ENCODE results near the gene MLPH. TPM values are rescaled to one million over a fixed set of nuclear protein-coding genes. Genes with fewer than 3 reads are reported as not detected.

MLPH gene
- total and polyA plus RNA-seq, 9 of the 15 experiments (the other 6 are each of a cell fraction or from before 2014, with no cell fraction given) = 0.22 TPM; not detected in 8

GRCh38 chr2:237465515-237466148 is 21.4 kb upstream of the MLPH start (continued):
- TF ChIP-seq MTF1 (CRISPR knock-in tag; IDR thresholded peaks at IDR 0.05; ENCODE audit: borderline replicate concordance) = no peak
- TF ChIP-seq ZMIZ1 (IDR thresholded peaks at IDR 0.05; ENCODE audit: low read depth in 2 of 2, low read length in 2 of 2) = no peak
- no peak for TF ChIP-seq CTCF (IDR thresholded peaks at IDR 0.05 in 2 of 3, conservative IDR thresholded peaks at IDR 0.05 in 1 of 3; ENCODE audit: insufficient read depth in 2 of 3, low read depth in 1 of 3, low read length in 3 of 3)
- TF ChIP-seq ESRRB (CRISPR knock-in tag; IDR thresholded peaks at IDR 0.05; ENCODE audit: borderline replicate concordance) = no peak
- TF ChIP-seq ZNF280B (CRISPR knock-in tag; IDR thresholded peaks at IDR 0.05) = no peak
- TF ChIP-seq ZNF24 (IDR thresholded peaks at IDR 0.05) = no peak
- no peak for TF ChIP-seq RUNX1 (IDR thresholded peaks at IDR 0.05; ENCODE audit: low read depth)
- peak; percentile 81; the same call in 1 of the 2 replicates for TF ChIP-seq SMARCE1 (IDR thresholded peaks at IDR 0.05)
- no peak for TF ChIP-seq PBX2 (CRISPR knock-in tag; IDR thresholded peaks at IDR 0.05; ENCODE audit: low read depth)
- TF ChIP-seq PBX2 (tag; conservative IDR thresholded peaks at IDR 0.05; ENCODE audit: low read depth) = no peak
- peak; percentile 93 for TF ChIP-seq ZNF589 (CRISPR knock-in tag; IDR thresholded peaks at IDR 0.05; ENCODE audit: low read depth)
- no peak for TF ChIP-seq NCOA2 (IDR thresholded peaks at IDR 0.05; ENCODE audit: partially characterized antibody in 2 of 2)
- TF ChIP-seq NONO (IDR thresholded peaks at IDR 0.05; ENCODE audit: low read depth in 2 of 2, low read length in 1 of 2) = no peak
- TF ChIP-seq SRSF9 (IDR thresholded peaks at IDR 0.05; ENCODE audit: borderline replicate concordance, low read depth, low read length) = no peak
- no peak for TF ChIP-seq TOE1 (IDR thresholded peaks at IDR 0.05; ENCODE audit: borderline replicate concordance)
- TF ChIP-seq TOE1 (CRISPR knock-in tag; IDR thresholded peaks at IDR 0.05; ENCODE audit: borderline replicate concordance, low read depth) = no peak
- TF ChIP-seq ARNT (IDR thresholded peaks at IDR 0.05) = no peak
- TF ChIP-seq FUS (optimal IDR thresholded peaks at IDR 0.05; ENCODE audit: low read depth, low read length) = no peak
- TF ChIP-seq SP1 (CRISPR knock-in tag; IDR thresholded peaks at IDR 0.05) = no peak

Measured in K562 (cell line).